ENCODE results near the gene ALAS2.
"Not testable (repeated sequence)": the region's sequence is repeated elsewhere in the genome, so short reads cannot be mapped to it uniquely, and the experiment has no call there.

The ALAS2 gene

DNA sequence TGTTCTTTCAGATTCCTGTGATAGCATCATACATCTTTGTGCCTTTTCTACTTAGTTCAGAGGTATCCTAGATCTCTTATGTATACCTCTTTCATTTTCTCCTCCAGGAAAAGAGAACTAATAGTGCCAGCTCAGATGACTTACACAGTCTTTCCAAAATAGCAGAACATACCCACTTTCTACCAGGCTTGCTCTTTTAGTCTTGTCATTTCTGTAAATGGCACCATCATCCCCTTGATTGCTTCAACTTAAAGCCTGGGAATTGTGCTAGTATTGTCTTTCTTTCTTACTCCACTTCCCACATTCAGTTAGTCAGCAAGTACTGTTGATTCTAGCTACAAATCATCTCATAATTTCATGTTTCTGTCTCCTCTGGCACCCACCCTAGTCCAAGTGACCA is 25.5 kb downstream of the ALAS2 start:
- DNase-seq: peak; percentile 69

DNA sequence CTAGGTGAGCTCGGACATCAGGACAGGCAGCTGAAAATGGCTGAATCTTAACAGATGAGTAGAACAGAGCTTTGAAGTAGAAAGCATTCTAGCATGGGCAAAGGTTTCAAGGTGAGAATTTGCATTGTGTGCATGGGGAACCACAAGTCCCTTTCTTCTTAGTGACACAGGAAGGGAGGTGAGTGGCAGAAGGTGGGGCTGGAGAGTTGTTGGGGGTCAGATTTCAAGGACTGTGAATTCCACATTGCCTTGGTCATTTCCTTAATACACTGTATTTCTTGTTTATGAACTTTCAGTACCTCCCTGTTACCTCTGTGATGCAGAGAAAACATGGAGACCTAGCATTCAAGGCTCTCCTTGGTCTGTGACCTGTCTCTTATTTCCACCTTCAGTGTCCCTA is 26.5 kb downstream of the ALAS2 start:
- DNase-seq: no peak

DNA sequence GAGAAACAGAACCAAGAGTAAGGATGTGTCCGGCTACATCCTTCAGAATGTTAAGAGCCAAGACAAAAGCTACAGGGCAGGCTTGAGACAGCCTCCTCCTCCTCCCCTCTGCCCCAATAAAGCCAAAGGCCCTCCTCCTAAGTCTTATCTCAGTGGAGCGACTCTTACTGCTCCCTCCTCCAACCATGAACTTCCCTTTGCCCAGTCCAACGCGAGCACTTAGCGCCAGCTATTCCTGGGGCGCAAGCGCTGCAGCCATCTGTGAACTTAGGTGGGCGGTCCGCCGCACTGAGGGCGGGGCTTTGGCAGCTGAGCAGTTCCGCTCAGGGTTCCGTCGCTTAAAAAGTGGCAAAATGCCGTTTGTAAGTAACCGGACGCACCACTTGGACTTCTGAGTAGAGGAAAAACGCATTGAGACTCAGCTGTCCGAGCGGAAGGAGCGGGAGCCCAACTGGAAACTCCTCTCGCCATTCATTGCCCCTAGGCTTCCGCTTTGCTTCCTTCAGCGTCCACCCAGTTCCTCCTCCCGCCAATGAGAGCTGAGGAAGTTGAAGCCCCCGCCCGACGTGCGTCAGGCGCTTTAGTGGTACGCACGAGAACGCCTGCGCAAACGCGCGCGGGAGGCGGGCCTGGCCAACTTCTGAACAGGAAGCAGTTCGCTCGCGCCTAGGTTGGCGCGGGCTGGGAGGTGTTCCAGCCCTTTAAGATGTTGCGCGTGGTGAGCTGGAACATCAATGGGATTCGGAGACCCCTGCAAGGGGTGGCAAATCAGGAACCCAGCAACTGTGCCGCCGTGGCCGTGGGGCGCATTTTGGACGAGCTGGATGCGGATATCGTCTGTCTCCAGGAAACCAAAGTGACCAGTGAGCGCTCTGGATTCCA is 30.8 kb downstream of the ALAS2 start, which contains the start of gene APEX2:
Gene APEX2 (plus strand): TSS at position 647 of the 882 bp plus-strand sequence. CDS start 60 bp downstream, at position 707.
- DNase-seq: peak; percentile 95

DNA sequence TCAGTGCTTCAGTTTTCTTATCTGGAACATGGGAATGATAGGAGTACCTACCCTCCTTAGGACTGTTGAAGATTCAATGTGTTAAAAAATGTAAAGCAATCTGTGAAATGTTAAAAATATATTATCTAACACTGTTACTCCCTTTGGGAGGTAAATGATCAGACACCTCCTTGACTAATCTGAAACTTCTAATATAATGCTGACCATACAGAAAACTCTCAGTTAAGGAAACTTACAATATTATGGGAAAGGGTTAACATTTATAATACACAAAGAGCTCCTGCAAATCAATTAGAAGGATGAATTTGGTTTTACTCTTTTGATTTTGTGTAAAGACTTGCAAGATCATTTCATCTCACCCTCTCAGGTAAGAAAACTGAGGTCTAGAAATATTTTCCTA is 35.2 kb downstream of the ALAS2 start:
- DNase-seq: no peak

DNA sequence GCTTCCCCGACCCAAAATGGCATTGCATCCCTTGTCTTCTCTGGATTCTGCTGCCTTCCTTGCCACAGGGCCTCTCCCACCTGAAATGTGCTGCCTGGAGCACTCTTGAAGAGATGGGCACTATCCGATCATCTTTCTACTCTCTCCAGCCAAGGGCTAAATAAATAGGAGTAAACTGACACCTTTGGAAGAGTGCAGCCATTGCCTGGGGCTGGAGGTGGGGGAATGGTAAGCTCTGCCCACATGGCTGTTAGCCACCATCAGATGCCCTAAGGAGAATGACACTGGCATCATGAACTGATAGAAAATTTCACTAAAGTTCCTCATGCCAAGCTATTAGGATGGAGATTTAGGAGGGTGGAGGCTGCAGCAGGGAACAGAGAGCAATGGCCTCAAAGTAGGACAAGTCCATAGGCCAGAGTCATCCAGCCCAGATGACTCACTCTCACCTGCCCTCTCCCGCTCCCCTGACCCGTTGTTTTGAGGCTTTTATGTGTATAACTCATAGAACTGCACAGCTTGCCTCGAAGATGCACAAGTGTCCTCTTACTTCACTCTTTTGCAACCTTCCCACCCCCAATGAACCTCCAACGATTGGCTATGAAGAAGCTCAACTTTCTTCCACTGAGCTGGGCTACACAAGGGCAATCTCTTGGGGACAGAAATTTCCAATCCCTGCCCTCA is 36.0 kb downstream of the ALAS2 start:
- peak; percentile 74 for DNase-seq

DNA sequence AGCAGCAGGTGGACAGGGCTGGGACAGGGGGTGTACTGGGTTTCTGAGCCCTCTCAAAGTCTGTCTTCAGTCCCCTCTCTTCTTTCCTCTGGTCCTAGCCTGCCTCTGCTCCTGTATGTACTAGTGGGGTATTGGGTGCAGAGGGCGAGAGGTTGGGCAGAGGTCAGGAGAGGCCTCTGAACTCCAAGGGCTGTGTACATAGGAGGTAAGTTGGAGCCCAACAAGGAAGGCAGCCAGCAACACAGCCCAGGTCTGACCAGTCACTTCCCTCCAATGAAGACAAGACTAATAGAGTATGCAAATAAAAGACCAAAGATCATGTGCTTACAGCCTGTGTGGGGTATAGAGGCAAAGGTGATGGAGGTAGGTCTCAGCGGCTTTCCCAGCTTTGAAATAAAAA is 36.7 kb downstream of the ALAS2 start, which contains the start of gene PFKFB1:
Gene PFKFB1 (minus strand): TSS at position 90 of the 400 bp plus-strand sequence. CDS start 181 bp downstream, outside the sequence.
- DNase-seq: no peak

DNA sequence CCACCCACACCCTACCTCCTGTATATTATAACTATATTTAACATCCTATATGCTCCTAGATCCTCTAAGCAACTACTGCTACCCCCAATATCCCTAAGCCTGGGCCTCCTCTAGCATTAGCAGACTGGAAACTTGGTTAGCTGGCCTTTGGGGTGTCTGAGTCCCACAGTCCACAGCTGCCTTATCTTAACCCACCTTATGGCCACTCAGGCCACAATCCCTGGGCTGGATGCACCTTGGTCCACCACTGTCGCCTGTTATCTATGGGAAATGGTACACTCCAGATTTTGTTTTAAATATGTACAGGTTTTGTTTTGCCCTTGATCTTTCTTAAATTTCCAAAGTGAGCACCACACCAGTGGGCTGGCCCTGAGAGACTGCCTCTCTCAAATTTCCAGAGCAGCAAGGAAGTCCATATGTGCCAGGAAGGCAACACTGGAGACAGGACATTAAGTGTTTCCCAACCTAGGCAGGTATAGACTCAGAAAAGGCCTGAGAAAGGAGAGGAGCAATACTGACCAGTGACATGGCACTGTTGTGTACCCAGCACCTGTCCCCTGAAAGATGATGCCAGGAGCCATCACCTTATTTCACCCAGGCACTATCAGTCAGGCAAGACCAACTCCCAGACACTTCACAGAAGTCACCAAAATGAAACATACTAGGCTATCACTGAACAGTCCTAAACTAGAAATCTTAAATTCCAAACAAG is 37.7 kb downstream of the ALAS2 start:
- DNase-seq: no peak

DNA sequence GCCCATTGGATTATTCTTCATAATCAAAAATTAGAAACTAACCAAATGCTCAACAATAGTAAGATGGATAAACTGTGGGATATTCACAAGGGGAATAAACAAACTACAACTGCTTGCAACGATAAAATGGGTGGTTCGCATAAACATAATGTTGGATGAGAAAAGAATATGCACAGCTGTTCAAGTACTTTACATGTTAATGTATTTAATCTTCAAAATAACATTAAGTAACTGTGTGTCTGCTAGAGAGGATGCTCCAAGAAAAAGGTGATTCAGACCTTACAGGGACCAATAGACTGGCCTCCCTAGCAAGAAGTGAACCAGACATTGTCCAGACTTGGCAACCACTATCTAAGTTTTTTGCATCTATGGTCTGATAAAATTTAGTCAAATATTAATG is 39.1 kb downstream of the ALAS2 start:
- DNase-seq: no peak

DNA sequence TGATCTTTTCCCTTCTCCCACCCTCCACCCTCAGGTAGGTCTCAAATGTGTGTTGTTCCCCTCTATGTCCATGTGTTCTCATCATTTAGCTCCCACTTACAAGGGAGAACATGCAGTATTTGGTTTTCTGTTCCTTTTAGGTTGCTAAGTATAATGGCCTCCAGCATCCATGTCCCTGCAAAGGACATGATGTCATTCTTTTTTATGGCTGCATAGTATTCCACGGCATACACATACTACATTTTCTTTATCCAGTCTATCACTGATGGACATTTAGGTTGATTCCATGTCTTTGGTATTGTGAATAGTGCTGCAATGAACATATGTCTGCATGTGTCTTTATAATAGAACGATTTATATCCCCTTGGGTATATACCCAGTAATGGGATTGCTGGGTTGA is 47.5 kb downstream of the ALAS2 start:
- DNase-seq: not testable (repeated sequence)

DNA sequence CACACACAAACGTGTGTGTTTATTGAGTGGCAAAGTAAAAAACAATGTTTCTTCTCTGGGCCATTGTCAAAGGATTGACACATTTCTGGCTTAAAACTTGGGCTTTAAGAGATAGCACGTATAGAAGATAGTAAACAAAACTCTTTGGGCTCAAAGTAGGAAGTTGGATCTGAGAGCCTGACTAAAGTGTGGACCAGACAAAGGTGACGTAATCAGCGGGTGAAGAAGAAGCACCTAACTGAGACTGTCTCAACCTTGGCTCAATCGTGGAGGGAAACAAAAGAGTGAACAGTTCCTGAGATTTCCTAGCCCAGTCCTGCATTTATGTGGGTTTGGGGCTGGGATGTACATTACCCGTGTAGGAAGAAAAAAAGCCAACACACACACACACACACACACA is 50.4 kb downstream of the ALAS2 start:
- DNase-seq: no peak

DNA sequence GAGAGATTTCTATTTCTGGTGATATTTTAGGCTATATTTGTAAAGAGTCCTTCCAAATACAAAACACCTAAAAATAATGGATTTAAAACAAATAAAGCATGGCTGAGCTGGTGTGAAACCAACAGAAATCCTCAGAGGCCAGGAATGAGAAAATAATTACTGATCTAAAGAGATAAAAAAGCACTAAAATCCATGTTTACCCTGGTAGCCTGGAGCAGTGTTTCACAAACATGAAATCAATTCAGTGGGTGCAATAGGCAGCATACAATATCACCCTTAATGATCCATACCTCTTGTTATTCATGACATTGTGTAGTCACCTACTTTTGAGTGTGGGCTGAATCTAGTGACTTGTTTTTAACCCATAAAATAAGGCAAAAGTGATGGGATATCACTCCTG is 51.3 kb downstream of the ALAS2 start:
- DNase-seq: no peak

DNA sequence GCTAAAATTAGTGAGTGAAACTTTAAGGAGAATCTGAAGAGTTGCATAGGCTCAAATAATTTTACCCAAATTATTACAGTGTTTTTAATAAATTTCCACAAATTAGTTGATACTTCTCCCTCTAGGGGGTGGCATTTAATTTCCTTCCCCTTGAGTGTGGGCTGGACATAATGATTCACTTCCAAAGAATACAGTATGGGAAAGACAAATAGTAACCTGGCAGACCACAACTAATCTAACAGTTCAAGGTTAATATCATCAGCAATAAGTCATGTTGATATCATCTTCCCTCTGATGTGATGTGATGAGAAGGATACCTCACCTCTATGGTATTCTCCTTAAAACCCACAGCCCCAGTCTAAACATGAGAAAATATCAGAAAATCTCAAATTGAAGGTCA is 52.3 kb downstream of the ALAS2 start:
- DNase-seq: no peak

DNA sequence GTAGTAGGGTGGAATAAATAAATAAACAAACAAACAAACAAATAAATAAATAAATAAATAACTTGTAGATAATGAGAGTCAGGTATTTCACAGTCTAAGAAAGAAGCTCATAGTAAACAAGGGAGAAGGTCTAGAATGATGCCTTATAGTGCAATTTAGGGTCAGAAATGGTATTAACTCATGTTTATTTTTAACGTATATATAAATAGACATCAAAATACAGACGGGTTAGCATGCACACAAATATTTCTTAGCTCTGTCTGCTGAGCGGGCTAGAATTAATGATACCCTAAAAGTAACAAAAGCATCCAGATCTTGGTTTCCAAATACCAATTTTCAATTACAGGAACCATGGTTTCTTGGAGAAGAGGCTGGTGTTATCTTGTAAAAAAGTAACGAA is 53.4 kb downstream of the ALAS2 start:
- DNase-seq: no peak

DNA sequence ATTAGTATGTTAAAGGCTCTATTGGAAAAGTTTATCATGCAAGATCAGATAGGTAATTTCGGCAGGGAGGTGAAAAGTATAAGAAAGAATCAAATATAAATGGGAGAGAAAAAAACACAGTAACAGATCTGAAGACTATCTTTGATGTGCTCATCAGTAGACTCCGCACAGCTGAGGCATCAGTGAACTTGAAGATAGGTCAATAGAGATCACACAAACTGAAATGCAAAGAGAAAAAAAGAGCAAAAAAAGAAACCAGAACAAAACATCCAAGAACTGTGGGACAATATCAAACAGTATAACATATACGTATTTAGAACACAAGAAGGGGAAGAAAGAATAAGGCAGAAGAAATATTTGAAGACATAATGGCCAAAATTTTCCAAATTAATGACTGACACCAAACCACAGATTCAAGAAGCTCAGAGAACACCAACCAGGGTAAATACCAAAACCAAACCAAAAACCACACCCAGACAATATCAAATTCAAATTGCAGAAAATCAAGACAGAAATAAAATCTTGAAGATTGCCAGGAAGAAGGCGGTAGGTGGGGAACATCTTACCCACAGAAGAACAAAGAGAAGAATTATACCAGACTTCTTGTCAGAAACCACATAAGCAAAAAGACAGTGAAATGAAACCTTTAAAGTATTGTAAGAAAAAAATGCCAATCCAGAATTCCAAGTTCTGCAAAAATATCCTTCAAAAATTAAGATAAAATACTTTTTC is 65.8 kb downstream of the ALAS2 start:
- DNase-seq: no peak

DNA sequence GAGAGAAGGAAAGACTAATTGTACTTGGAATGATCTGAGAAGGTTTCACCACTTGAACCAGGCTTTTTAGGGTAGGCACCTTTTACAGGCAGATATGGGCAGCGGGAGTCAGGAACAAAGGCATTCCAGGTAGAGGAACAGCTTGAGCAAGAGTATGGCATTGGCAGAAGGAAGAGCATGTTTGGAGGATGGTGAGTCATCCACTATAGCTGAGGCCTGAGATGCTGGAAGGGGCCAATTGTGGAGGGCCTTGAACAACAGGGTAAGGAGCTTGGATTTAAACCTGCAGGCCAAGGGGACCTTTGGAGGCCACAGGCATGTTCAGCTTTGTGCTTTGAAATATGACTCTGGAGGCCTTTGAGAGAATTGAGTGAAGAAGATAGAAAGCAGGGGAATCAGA is 69.0 kb downstream of the ALAS2 start:
- DNase-seq: no peak

Measured in inflammatory macrophage treated with lipopolysaccharide for 4 hours (primary cell).